ENCODE data around the gene HERC2.

The HERC2 gene

GRCh38 chr15:28101983-28102441 is 220.0 kb downstream of the HERC2 start:
- no peak for DNase-seq (ENCODE audit: low read depth, low spot score)
- no peak overlapping the region for H3K4me3 ChIP-seq (ENCODE audit: low read depth, low read length)
- in situ Hi-C loops (cut with HindIII; ENCODE audit: low sequenced_read_pairs) = no loop called here
- TF ChIP-seq CTCF (IDR thresholded peaks at IDR 0.05; ENCODE audit: low read depth, low read length) = no peak

GRCh38 chr15:28101201-28101600 is 220.8 kb downstream of the HERC2 start:
- no peak overlapping the region for H3K4me3 ChIP-seq (ENCODE audit: low read depth, low read length)
- no peak for DNase-seq (ENCODE audit: low read depth, low spot score)
- in situ Hi-C loops (cut with HindIII; ENCODE audit: low sequenced_read_pairs) = no loop called here
- TF ChIP-seq CTCF (IDR thresholded peaks at IDR 0.05; ENCODE audit: low read depth, low read length) = no peak

- in situ Hi-C loops (cut with HindIII; ENCODE audit: low sequenced_read_pairs) = no loop called here
Measured at GRCh38 chr15:28100516-28101195, 221.3 kb downstream of the HERC2 start.

GRCh38 chr15:28099555-28100140 is 222.3 kb downstream of the HERC2 start:
- peak overlapping the region; percentile 25 for H3K4me3 ChIP-seq (ENCODE audit: low read depth, low read length)
- no peak for DNase-seq (ENCODE audit: low read depth, low spot score)
- in situ Hi-C loops (cut with HindIII; ENCODE audit: low sequenced_read_pairs) = no loop called here
- TF ChIP-seq CTCF (IDR thresholded peaks at IDR 0.05; ENCODE audit: low read depth, low read length) = no peak

More at GRCh38 chr15:28100516-28101195, 221.3 kb downstream of the HERC2 start:
- TF ChIP-seq CTCF (IDR thresholded peaks at IDR 0.05; ENCODE audit: low read depth, low read length) = no peak
- no peak for DNase-seq (ENCODE audit: low read depth, low spot score)
- H3K4me3 ChIP-seq (ENCODE audit: low read depth, low read length) = no peak overlapping the region

- in situ Hi-C loops (cut with HindIII; ENCODE audit: low sequenced_read_pairs) = no loop called here
- peak within 1 kb of the TSS; percentile 25 for H3K4me3 ChIP-seq (ENCODE audit: low read depth, low read length)
- TF ChIP-seq CTCF (IDR thresholded peaks at IDR 0.05; ENCODE audit: low read depth, low read length) = peak; percentile 39
- DNase-seq (ENCODE audit: low read depth, low spot score) = peak; percentile 66
Measured at GRCh38 chr15:28098766-28099554, 223.0 kb downstream of the HERC2 start, which contains the start of gene OCA2. Gene OCA2, minus strand, starts transcription at chr15:28099315. Its CDS starts 17,441 bp downstream, at chr15:28081874.

GRCh38 chr15:28098360-28098765 is 223.6 kb downstream of the HERC2 start:
- no peak overlapping the region for H3K4me3 ChIP-seq (ENCODE audit: low read depth, low read length)
- in situ Hi-C loops (cut with HindIII; ENCODE audit: low sequenced_read_pairs) = no loop called here
- no peak for TF ChIP-seq CTCF (IDR thresholded peaks at IDR 0.05; ENCODE audit: low read depth, low read length)
- no peak for DNase-seq (ENCODE audit: low read depth, low spot score)

Data from astrocyte of the spinal cord (primary cell).